ENCODE data around the gene LSR.

The LSR gene

GRCh38 chr19:35269438-35270117 lies 20.8 kb downstream of the LSR start (continued):
- TF ChIP-seq PRDM2 (tag by site-specific recombination; IDR thresholded peaks at IDR 0.05; ENCODE audit: borderline replicate concordance): no peak; the same call in 1 of the 2 replicates
- TF ChIP-seq GLI2 (tag by site-specific recombination; IDR thresholded peaks at IDR 0.05; ENCODE audit: borderline replicate concordance, low read depth): no peak
- TF ChIP-seq PBX3 (CRISPR knock-in tag; IDR thresholded peaks at IDR 0.05): peak; percentile 79
- peak; percentile 96 for TF ChIP-seq PATZ1 (tag by site-specific recombination; IDR thresholded peaks at IDR 0.05)
- no peak for TF ChIP-seq ZNF426 (tag by site-specific recombination; IDR thresholded peaks at IDR 0.05)
- TF ChIP-seq GLIS2 (tag by site-specific recombination; IDR thresholded peaks at IDR 0.05): peak; percentile 95
- TF ChIP-seq KLF17 (tag by site-specific recombination; IDR thresholded peaks at IDR 0.05): peak; percentile 90
- TF ChIP-seq ZIC2 (tag by site-specific recombination; IDR thresholded peaks at IDR 0.05): peak; percentile 87
- no peak for TF ChIP-seq ZNF366 (tag by site-specific recombination; conservative IDR thresholded peaks at IDR 0.05)
- TF ChIP-seq ZBTB48 (tag by site-specific recombination; IDR thresholded peaks at IDR 0.05): 0 out of 2 replicates have a peak, but pooled peaks have one; percentile 27
- TF ChIP-seq ZSCAN5A (tag by site-specific recombination; IDR thresholded peaks at IDR 0.05): peak; percentile 33; the same call in 1 of the 2 replicates
- 0 out of 2 replicates have a peak, but pooled peaks have one; percentile 51 for TF ChIP-seq ZNF768 (tag by site-specific recombination; IDR thresholded peaks at IDR 0.05)
- no peak for TF ChIP-seq ZNF211 (tag by site-specific recombination; IDR thresholded peaks at IDR 0.05; ENCODE audit: low read depth)
- no peak for TF ChIP-seq ZNF558 (tag by site-specific recombination; IDR thresholded peaks at IDR 0.05)
- peak; percentile 36; the same call in 1 of the 2 replicates for TF ChIP-seq KLF1 (tag by site-specific recombination; IDR thresholded peaks at IDR 0.05)
- peak; percentile 99 for TF ChIP-seq BCL11A (tag by site-specific recombination; IDR thresholded peaks at IDR 0.05; ENCODE audit: low read depth)
- TF ChIP-seq ZBTB44 (tag by site-specific recombination; IDR thresholded peaks at IDR 0.05): peak; percentile 32; the same call in 1 of the 2 replicates
- peak; percentile 87 for TF ChIP-seq ZSCAN30 (tag by site-specific recombination; IDR thresholded peaks at IDR 0.05)
- TF ChIP-seq YY1 (tag by site-specific recombination; IDR thresholded peaks at IDR 0.05): peak; percentile 79
- no peak for TF ChIP-seq ZNF529 (tag by site-specific recombination; IDR thresholded peaks at IDR 0.05; ENCODE audit: insufficient replicate concordance)
- TF ChIP-seq ZNF114 (tag by site-specific recombination; IDR thresholded peaks at IDR 0.05): no peak
- TF ChIP-seq ZNF10 (tag by site-specific recombination; IDR thresholded peaks at IDR 0.05): 0 out of 2 replicates have a peak, but pooled peaks have one; percentile 11
- peak; percentile 96 for TF ChIP-seq CTCF (tag by site-specific recombination; IDR thresholded peaks at IDR 0.05)
- peak; percentile 46; the same call in 1 of the 2 replicates for TF ChIP-seq KLF8 (tag by site-specific recombination; IDR thresholded peaks at IDR 0.05)
